Fibroblast of villous mesenchyme (primary cell): ENCODE measurements around the gene VN1R5. TPM values are rescaled to one million over a fixed set of nuclear protein-coding genes. Genes with fewer than 3 reads are reported as not detected.

Source experiments
- DNase-seq: peaks from one replicate; pipeline ENCODE4 v3.0.0-alpha.2; 2010; ENCODE audit warnings: low read depth
- H3K4me3 ChIP-seq: 2 replicates; pipeline ENCODE4 v1.5.1; 2011; ENCODE audit warnings: low read depth, mild to moderate bottlenecking, low read length
- small RNA-seq: library from RNA; depleted of rRNA; stranded (forward); fragments of <200 nt; gene quantifications from one replicate; pipeline ENCODE3, GENCODE V24; 2012
- total RNA-seq: library from RNA; depleted of rRNA; stranded (reverse); fragments of >200 nt; gene quantifications from 2 replicates; pipeline ENCODE4 v1.2.3, GENCODE V29; 2012
- TF ChIP-seq, protein P1 (sequence below): IDR thresholded peaks from 2 replicates; pipeline ENCODE4 v1.5.1; 2012; ENCODE audit warnings: low read depth, mild to moderate bottlenecking, low read length; ENCODE audit not compliant: insufficient read depth

The VN1R5 gene
- total RNA-seq, 1 donor: not detected

GRCh38 chr1:247299723-247300381, 44.0 kb downstream of the VN1R5 start:
- DNase-seq: no peak
- H3K4me3 ChIP-seq: no peak overlapping the region
- TF ChIP-seq, protein P1, sequence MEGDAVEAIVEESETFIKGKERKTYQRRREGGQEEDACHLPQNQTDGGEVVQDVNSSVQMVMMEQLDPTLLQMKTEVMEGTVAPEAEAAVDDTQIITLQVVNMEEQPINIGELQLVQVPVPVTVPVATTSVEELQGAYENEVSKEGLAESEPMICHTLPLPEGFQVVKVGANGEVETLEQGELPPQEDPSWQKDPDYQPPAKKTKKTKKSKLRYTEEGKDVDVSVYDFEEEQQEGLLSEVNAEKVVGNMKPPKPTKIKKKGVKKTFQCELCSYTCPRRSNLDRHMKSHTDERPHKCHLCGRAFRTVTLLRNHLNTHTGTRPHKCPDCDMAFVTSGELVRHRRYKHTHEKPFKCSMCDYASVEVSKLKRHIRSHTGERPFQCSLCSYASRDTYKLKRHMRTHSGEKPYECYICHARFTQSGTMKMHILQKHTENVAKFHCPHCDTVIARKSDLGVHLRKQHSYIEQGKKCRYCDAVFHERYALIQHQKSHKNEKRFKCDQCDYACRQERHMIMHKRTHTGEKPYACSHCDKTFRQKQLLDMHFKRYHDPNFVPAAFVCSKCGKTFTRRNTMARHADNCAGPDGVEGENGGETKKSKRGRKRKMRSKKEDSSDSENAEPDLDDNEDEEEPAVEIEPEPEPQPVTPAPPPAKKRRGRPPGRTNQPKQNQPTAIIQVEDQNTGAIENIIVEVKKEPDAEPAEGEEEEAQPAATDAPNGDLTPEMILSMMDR: no peak

DNA sequence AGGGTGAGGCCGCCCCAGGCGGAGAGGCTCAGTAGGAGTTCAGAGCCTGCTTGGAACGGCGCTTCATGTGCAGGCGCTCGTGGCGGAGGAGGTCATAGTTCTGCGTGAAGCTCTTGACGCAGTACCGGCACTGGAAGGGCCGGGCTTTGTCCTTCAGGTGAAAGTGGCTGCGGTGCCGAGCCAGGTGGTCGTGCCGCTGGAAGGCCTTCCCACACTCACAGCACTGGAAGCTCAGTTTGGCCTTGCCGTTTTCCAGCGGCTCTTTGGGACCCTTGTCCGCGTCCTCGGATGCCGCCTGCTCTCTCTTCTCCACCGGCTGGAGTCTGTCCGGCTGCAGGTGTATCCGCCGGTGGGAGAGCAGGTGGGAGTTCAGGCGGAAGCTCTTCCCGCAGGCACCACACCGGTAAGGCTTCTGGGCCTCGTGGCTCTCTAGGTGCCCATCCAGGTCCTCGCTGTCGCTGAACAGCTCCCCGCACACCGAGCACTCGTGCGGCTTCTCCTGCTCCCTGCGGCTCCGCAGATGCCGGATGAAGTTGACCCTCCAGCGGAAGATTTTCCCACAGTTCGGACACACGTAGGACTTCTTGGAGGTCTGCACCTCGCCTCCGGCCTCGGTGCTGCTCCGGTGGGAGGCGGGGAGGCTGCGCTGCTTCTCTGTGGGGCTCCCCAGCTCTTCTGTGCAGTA, 44.8 kb downstream of the VN1R5 start:
- TF ChIP-seq, protein P1: no peak
- DNase-seq: no peak
- H3K4me3 ChIP-seq: no peak overlapping the region

DNA sequence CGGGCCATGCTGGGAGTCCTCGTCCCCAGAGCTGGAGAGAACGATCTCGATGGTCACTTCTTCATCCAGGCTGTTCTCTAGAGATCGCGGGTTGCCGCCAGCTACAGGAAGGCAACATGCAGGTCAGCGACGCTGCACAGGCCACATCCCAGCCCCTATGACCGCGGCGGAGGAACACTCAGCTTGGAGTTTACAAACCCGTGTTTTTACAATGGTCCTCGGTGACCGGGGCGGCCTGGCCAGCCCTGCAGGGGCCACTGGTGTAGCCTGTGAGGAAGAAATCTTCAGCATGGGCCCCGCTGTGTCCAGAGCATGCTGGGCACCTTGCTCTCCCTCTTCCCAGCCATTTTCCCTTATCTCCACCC, 45.3 kb downstream of the VN1R5 start:
- TF ChIP-seq, protein P1: no peak
- no peak overlapping the region for H3K4me3 ChIP-seq
- DNase-seq: no peak

GRCh38 chr1:247303216-247303615, 47.3 kb downstream of the VN1R5 start:
- DNase-seq: no peak
- H3K4me3 ChIP-seq: no peak overlapping the region
- TF ChIP-seq, protein P1: no peak

DNA sequence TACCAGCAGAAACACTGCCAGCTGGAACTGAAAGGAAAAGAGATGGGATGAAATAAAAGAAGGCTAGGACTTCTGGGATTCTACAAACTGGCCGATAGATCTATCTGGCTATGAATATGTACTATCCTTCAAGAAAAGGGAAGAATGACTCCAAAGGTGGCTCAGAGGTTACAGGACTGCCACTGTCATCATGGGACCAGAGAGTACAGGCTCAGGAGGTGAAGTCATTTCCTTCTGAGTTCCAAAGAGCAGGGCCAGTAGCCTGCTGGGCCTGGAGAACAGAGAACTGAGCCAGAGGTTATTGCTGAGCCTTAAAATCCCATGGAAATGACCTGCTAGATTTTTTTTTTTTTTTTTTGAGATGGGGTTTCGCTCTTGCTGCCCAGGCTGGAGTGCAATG, 48.2 kb downstream of the VN1R5 start:
- no peak for DNase-seq
- H3K4me3 ChIP-seq: no peak overlapping the region
- TF ChIP-seq, protein P1: no peak

Small RNAs within 50 kb of the gene (small RNA-seq; reads per million reads assigned to genes)
- not detected for gene RF00019

Other genes starting within 250 kb of the VN1R5 start
- gene ZNF695, start 248.0 kb upstream of the VN1R5 start, total RNA-seq: 1.3 and 2.6 TPM in 2 replicates
- 2.9 and 4.3 TPM in 2 replicates for gene ZNF670, start 177.3 kb upstream of the VN1R5 start, total RNA-seq
- gene ZNF669, start 151.7 kb upstream of the VN1R5 start, total RNA-seq: 10.0 and 13.0 TPM in 2 replicates
- 26.4 and 43.2 TPM in 2 replicates for gene ZNF124, start 84.1 kb upstream of the VN1R5 start, total RNA-seq
- gene ZNF496, start 75.8 kb downstream of the VN1R5 start, total RNA-seq: 19.4 and 27.4 TPM in 2 replicates
- gene NLRP3, start 160.1 kb downstream of the VN1R5 start, total RNA-seq: 0.43 and 0.97 TPM in 2 replicates
- not detected in 2 replicates for gene OR2B11, start 202.0 kb downstream of the VN1R5 start, total RNA-seq